A549 (cell line): ENCODE measurements around the gene CLCN4. TPM values are rescaled to one million over a fixed set of nuclear protein-coding genes. Genes with fewer than 3 reads are reported as not detected.

Source experiments
- ATAC-seq, 2 experiments: fragments of 200-7000 bp in 1 of 2; fragments of >200 bp in 1 of 2; cut with Nextera tagmentation in 1 of 2; cut with Tn5 transposase in 1 of 2; 3 replicates each; pipeline versions ENCODE4 v1.8.0 to v1.9.1; 2018 to 2020; ENCODE audit warnings: mild to moderate bottlenecking in 1 of 2, moderate library complexity in 1 of 2
- CTCF ChIA-PET: fragments of 300-600 bp; sonication (Branson Sonifier 250); formaldehyde crosslinking; extraction: SDS; loops from one replicate; lab custom pipeline; 2021; ENCODE audit warnings: antibody characterized with exemption, inconsistent platforms; lab: Yijun Ruan, JAX
- POLR2A ChIA-PET: fragments of 350-600 bp; formaldehyde crosslinking; extraction: SDS; loops from one replicate; lab custom pipeline; 2021; ENCODE audit warnings: antibody characterized with exemption, inconsistent platforms; lab: Yijun Ruan, JAX
- DNase-seq, 2 experiments: peaks; one replicate each; pipeline versions ENCODE4 v3.0.0 to v3.0.0-alpha.2; 2011 to 2016; ENCODE audit warnings: low read depth in 1 of 2, low spot score in 1 of 2
- FAIRE-seq: peaks from 2 replicates; lab custom pipeline; 2011; peaks lifted over from hg19 to GRCh38; lab: Jason Lieb, UNC
- H3K27ac ChIP-seq, 2 experiments: fragments of >200 bp; sonication (Bioruptor Twin); formaldehyde crosslinking; 3 replicates each; pipeline ENCODE4 v1.5.1; 2016 to 2017
- H3K4me1 ChIP-seq: fragments of >200 bp; sonication (Bioruptor Twin); formaldehyde crosslinking; 3 replicates; pipeline ENCODE4 v1.6.1; 2016
- H3K4me2 ChIP-seq: fragments of >200 bp; sonication (Bioruptor Twin); formaldehyde crosslinking; 3 replicates; pipeline ENCODE4 v1.6.1; 2016
- H3K4me3 ChIP-seq: fragments of >200 bp; sonication (Bioruptor Twin); formaldehyde crosslinking; 3 replicates; pipeline ENCODE4 v1.5.1; 2016
- H3K9me3 ChIP-seq: fragments of >200 bp; sonication (Bioruptor Twin); formaldehyde crosslinking; 3 replicates; pipeline ENCODE4 v1.6.1; 2016
- BCL3 ChIP-seq: fragments of >200 bp; sonication (Bioruptor Twin); formaldehyde crosslinking; IDR thresholded peaks from 3 replicates; pipeline ENCODE4 v1.6.1; 2016
- CBX8 ChIP-seq: fragments of 200-600 bp; sonication (generic); IDR thresholded peaks from 2 replicates; pipeline ENCODE4 v1.6.1; 2016
- CHD2 ChIP-seq: fragments of 150-350 bp; IDR thresholded peaks from 2 replicates; pipeline ENCODE4 v1.6.1; 2014; ENCODE audit warnings: low read length; ENCODE audit not compliant: partially characterized antibody
- CHD4 ChIP-seq: fragments of 200-600 bp; sonication (generic); IDR thresholded peaks from 2 replicates; pipeline ENCODE4 v1.6.1; 2016; ENCODE audit warnings: antibody characterized with exemption, mild to moderate bottlenecking, borderline replicate concordance
- FOSL2 ChIP-seq, 2 experiments: fragments of 450-650 bp in 1 of 2; fragments of >200 bp in 1 of 2; sonication (Bioruptor Twin) in 1 of 2; formaldehyde crosslinking; IDR thresholded peaks; 2 replicates each; pipeline versions ENCODE4 v1.5.0 to v1.6.1; 2016 to 2020; ENCODE audit warnings: mild to moderate bottlenecking in 1 of 2, moderate library complexity in 1 of 2
- HDAC2 ChIP-seq: fragments of 200-600 bp; sonication (generic); IDR thresholded peaks from 2 replicates; pipeline ENCODE4 v1.6.1; 2016
- HOXA7 ChIP-seq: fragments of 250-450 bp; sonication (Bioruptor Pico); IDR thresholded peaks from 2 replicates; pipeline ENCODE4 v1.5.0; 2020; ENCODE audit warnings: mild to moderate bottlenecking, moderate library complexity
- JUN ChIP-seq, 2 experiments: fragments of >200 bp; sonication (Bioruptor Twin); formaldehyde crosslinking; IDR thresholded peaks; 2 replicates in 1 of 2; 3 replicates in 1 of 2; pipeline ENCODE4 v1.6.1; 2016 to 2017
- JUNB ChIP-seq: fragments of >200 bp; sonication (Bioruptor Twin); formaldehyde crosslinking; IDR thresholded peaks from 2 replicates; pipeline ENCODE4 v1.6.1; 2016
- KDM1A ChIP-seq: fragments of 200-600 bp; sonication (generic); IDR thresholded peaks from 2 replicates; pipeline ENCODE4 v1.6.1; 2016; ENCODE audit warnings: low read depth, mild to moderate bottlenecking
- MYC ChIP-seq: IDR thresholded peaks from 2 replicates; pipeline ENCODE4 v1.6.1; 2012; ENCODE audit warnings: mild to moderate bottlenecking, inconsistent platforms, low read length, improper control_type of control experiment, borderline replicate concordance
- RCOR1 ChIP-seq: fragments of 150-350 bp; IDR thresholded peaks from 2 replicates; pipeline ENCODE4 v1.6.1; 2014; ENCODE audit warnings: antibody characterized with exemption, low read length, low read depth
- REST ChIP-seq: fragments of 200-600 bp; sonication (generic); IDR thresholded peaks from 2 replicates; pipeline ENCODE4 v1.6.1; 2016; ENCODE audit warnings: antibody characterized with exemption, mild to moderate bottlenecking, moderate library complexity
- RFX5 ChIP-seq: fragments of 450-650 bp; IDR thresholded peaks from 2 replicates; pipeline ENCODE4 v1.7.1; 2014; ENCODE audit warnings: antibody characterized with exemption, mild to moderate bottlenecking, moderate library complexity
- RNF2 ChIP-seq: fragments of 200-600 bp; sonication (generic); IDR thresholded peaks from 2 replicates; pipeline ENCODE4 v1.6.1; 2016; ENCODE audit warnings: low read depth, mild to moderate bottlenecking, antibody characterized with exemption, moderate library complexity, borderline replicate concordance
- SMC3 ChIP-seq: fragments of >200 bp; sonication (Bioruptor Twin); formaldehyde crosslinking; IDR thresholded peaks from 3 replicates; pipeline ENCODE4 v1.6.1; 2018; ENCODE audit warnings: inconsistent platforms
- TFCP2L1 ChIP-seq: fragments of 250-450 bp; sonication (Bioruptor Pico); IDR thresholded peaks from 2 replicates; pipeline ENCODE4 v1.5.0; 2021; ENCODE audit warnings: mild to moderate bottlenecking
- TP53 ChIP-seq: fragments of 250-450 bp; sonication (Bioruptor Pico); IDR thresholded peaks from 2 replicates; pipeline ENCODE4 v1.5.0; 2021; ENCODE audit warnings: mild to moderate bottlenecking, moderate library complexity
- USF2 ChIP-seq: fragments of 450-650 bp; IDR thresholded peaks from 2 replicates; pipeline ENCODE4 v1.6.1; 2014; ENCODE audit warnings: antibody characterized with exemption
- ZSCAN20 ChIP-seq: fragments of 250-450 bp; sonication (Bioruptor Pico); IDR thresholded peaks from 2 replicates; pipeline ENCODE4 v1.8.0; 2022; ENCODE audit warnings: mild to moderate bottlenecking, moderate library complexity
- WGBS: methylation state at CpG from one replicate; pipeline ENCODE4 v1.1.6; 2017; ENCODE audit errors: missing lambda C conversion rate; 5-methylcytosine and 5-hydroxymethylcytosine counted together
- polyA plus RNA-seq, 4 experiments: library from polyadenylated mRNA; depleted of rRNA in 3 of 4; stranded (reverse); fragments of >200 nt; fragmentation: RNase III in 1 of 4; extraction: RNeasy Plus Mini Kit Qiagen cat#74134 plus additional on column Dnase treatment in 1 of 4; gene quantifications; 2 replicates in 3 of 4; 3 replicates in 1 of 4; pipeline ENCODE4 v1.2.3, GENCODE V29; 2011 to 2017

Gene CLCN4
- polyA plus RNA-seq, 2 of the 4 experiments (the other 2 are of a cell fraction), result 2.8 to 4.7 TPM

GRCh38 chrX:10157543-10157942, 768 bp downstream of the CLCN4 start:
- TF ChIP-seq CBX8, result no peak
- no peak for TF ChIP-seq FOSL2 (IDR thresholded peaks at IDR 0.05)
- peak; percentile 74 for TF ChIP-seq FOSL2 (CRISPR knock-in tag; IDR thresholded peaks at IDR 0.05)
- TF ChIP-seq ZSCAN20, result no peak
- peak; percentile 37 for TF ChIP-seq JUNB
- TF ChIP-seq REST, result no peak
- TF ChIP-seq RCOR1, result no peak
- no peak for TF ChIP-seq JUN (IDR thresholded peaks at IDR 0.05)
- H3K27ac ChIP-seq, result peak overlapping the region in 1 of 2 experiments; percentile 62; a peak in 3 of 6 replicates
- ATAC-seq, result peak in 1 of 2 experiments; percentile 11; a peak in 1 of 6 replicates
- 5% methylated on average over 3 of the region's 3 CpGs for WGBS
- peak; percentile 96 for FAIRE-seq
- H3K4me1 ChIP-seq, result peaks cover 14% of the 10 kb centered on the region; the same call in 2 of the 3 replicates
- CTCF ChIA-PET, result interaction anchor here (3.2 kb wide), 1 partner anchor 37 kb away, joined by 18 read pairs; no protein-coding TSS in a partner anchor
- H3K9me3 ChIP-seq, result no peaks in the 10 kb centered on the region
- peak overlapping the region; percentile 41; the same call in 2 of the 3 replicates for H3K4me3 ChIP-seq
- POLR2A ChIA-PET, result no interaction called here
- DNase-seq, result no peak
- H3K4me2 ChIP-seq, result peak overlapping the region; percentile 75

- 72% methylated on average over 46 of the region's 64 CpGs for WGBS
- Histone ChIP-seq H3K27ac (peak overlapping the region; percentile 13 to 53; a peak in 3 of 6 replicates), H3K4me3 (peak overlapping the region; percentile 41), H3K4me1 (peaks cover 14% of the 10 kb centered on the region; the same call in 2 of the 3 replicates), H3K9me3 (no peaks in the 10 kb centered on the region), H3K4me2 (peak overlapping the region; percentile 75)
- no peak for TF ChIP-seq SMC3
- peak; percentile 64 for TF ChIP-seq USF2
- ChIA-PET CTCF (no interaction called here), POLR2A (no interaction called here)
- ATAC-seq, result peak in 1 of 2 experiments; percentile 28; a peak in 1 of 6 replicates
- FAIRE-seq, result no peak
- peak in 1 of 2 experiments; percentile 25 for DNase-seq
These were observed 1.7 kb downstream of the CLCN4 start for GRCh38 chrX:10158279-10159144.

- H3K4me1 ChIP-seq, result peaks cover 14% of the 10 kb centered on the region; the same call in 2 of the 3 replicates
- no peak overlapping the region for H3K4me2 ChIP-seq
- CTCF ChIA-PET, result no interaction called here
- H3K9me3 ChIP-seq, result no peaks in the 10 kb centered on the region
- no peak for ATAC-seq
- no peak for DNase-seq
- H3K4me3 ChIP-seq, result no peak overlapping the region
- POLR2A ChIA-PET, result no interaction called here
- no peak for FAIRE-seq
- TF ChIP-seq CHD2 (no peak), KDM1A (no peak), TP53 (CRISPR knock-in tag) (no peak), RNF2 (no peak), MYC (no peak), CBX8 (no peak), HDAC2 (no peak), CHD4 (no peak), TFCP2L1 (no peak), RFX5 (no peak), BCL3 (no peak), HOXA7 (CRISPR knock-in tag) (no peak)
- TF ChIP-seq, all 56 proteins: peak for 0
- H3K27ac ChIP-seq, result no peak overlapping the region
- WGBS, result 86% methylated on average over 7 of the region's 7 CpGs
These were observed 2.3 kb downstream of the CLCN4 start for GRCh38 chrX:10159145-10159468.
